T-helper 1 cell (primary cell): ENCODE measurements around the gene LYRM9.
"Not testable (repeated sequence)": the region's sequence is repeated elsewhere in the genome, so short reads cannot be mapped to it uniquely, and the experiment has no call there.

Experiments used
- DNase-seq, 5 donors: peaks; one replicate each; pipeline ENCODE4 v3.0.0-alpha.2; 2012 to 2020
- total RNA-seq, 4 donors: gene quantifications; one replicate each; lab custom pipeline; 2026; lab: John Stamatoyannopoulos, UW

The LYRM9 gene
- total RNA-seq, result 5.5 to 11.2 (median 6.2) reads per million in 4 donors

DNA sequence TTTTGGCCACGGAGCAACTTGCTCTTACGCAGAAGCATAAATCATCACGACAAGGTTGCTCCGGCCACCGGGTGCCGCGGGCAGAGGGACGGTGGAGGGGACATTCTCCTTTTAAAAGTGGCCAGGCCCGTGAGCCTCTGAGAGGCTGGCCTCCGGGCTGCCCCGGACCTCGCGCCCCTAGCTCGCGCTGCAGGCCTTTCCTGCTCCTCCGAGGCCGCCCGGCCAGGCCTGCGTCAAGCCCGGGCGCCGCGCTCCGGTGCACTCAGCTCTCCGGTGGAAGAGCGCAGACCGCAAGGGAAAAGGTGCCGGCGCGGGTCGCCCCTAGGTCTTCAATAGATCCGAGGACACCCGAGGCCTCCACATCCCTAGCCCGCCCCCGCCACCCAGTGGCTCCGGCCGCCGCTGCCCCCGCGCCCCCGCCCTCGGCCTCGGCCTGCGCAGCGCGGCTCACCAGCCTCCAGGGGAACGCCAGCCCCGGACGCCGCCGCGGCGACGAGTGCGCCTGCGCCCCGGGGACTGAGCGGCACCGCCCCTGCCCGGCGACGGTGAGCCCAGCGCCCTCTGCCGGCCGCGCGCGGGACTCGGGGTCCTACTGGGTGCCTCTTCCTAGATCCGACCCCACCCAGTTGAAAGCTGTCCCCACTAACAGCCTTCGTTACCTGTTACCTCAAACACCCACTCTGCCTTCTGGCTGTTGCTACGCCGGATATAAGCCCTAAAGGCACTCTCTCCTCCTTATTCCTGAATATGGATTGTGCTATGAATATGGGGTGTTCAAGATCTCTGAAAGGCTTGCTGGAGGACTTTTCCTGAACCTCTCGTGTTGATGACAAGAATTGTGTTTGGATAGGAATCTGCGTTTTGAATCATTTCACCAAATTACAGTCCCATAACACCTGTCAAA, at the start of gene LYRM9:
TSS of gene LYRM9 (minus strand) at position 500 of the 904 bp plus-strand sequence. CDS start 10,671 bp downstream, outside the sequence.
- peak; percentile 87 to 94 (median 88) for DNase-seq

GRCh38 chr17:27940503-27941428, 47.6 kb upstream of the LYRM9 start:
- DNase-seq, result no peak

GRCh38 chr17:27939474-27940465, 46.6 kb upstream of the LYRM9 start:
- no peak for DNase-seq

- DNase-seq, result no peak
Observed at GRCh38 chr17:27938864-27939263, 45.7 kb upstream of the LYRM9 start.

DNA sequence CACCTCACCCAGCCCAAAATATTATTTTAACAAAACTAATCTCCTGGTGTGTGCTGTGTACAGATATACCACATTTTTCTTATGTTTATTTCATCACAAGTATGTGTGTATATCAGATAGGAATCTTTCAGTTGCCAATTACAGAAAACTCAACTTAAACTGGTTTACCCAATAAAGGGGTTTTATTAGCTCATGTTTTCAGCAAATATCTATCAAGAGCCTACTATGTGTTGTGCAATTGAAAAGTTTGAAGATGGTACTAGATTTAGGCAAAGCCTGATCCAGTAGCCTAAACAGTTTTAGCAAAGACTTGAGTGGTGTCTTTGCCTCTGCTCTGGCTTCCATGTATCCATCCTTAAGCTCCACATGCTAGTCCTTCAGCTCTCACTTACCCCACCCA, 45.1 kb upstream of the LYRM9 start:
- DNase-seq, result no peak

DNA sequence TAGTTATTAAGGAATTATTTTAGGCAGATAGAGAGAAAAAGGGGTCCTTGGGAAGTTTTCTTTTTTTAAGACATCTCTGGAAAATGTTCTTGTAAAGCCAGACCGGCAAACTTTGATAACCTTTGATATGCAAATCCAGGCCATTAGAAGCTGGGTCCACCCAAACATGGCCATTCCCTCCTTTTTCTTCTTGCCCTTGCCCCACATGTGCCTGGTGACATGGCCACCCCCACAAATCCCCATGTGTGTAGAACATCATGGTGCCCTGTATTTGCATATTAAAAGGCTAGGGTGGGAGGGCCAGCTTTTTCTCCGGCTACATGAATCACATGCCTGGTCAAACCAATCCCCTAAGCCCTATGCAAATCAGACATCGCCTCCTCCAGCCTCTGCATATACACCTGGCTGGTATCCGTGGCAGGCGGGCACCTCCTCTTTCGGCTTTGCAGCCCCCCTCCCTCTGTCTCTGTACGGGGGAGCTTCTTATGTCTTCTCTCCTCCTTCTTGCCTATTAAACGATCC, 43.9 kb upstream of the LYRM9 start:
- no peak for DNase-seq

DNA sequence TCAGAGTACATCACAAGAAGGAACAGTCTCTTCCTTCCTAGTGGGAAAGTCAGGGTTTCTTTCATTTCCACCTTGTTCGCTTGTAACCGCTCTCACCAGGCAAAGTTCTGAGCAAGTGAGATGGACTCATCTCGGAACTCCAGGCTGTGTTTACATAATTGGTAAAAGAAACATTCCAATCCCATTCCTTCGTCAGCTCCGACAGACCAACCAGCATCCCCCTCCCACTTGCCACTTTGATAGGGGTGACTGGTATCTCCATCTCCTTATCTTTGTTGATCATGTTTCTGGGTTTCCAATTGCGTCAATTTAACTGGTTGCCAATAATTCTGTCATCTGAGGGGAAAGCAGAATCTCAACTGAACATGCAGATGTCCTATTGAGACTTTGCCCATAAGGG, 36.8 kb upstream of the LYRM9 start:
- no peak for DNase-seq

DNA sequence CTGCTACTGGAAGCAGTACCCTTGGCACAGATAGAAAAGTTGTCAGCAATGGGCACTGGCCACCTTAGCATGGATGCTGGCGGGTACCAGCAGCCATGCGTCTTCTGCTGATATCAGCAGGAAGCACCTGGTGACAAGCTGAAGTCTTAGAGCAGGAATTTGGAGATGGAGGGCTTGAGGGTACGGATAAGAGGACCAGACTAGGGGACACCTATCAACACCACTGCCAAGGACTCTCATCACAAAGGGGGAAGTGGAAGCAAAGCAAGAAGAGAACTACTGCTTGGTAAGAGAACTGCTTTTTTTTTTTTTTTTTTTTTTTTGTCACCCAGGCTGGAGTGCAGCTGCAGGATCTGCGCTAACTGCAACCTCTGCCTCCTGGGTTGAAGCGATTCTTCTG, 35.4 kb upstream of the LYRM9 start:
- DNase-seq, result no peak

- no peak for DNase-seq
Observed at GRCh38 chr17:27927781-27928180, 34.6 kb upstream of the LYRM9 start.

GRCh38 chr17:27921599-27921998, 28.4 kb upstream of the LYRM9 start:
- no peak for DNase-seq

DNA sequence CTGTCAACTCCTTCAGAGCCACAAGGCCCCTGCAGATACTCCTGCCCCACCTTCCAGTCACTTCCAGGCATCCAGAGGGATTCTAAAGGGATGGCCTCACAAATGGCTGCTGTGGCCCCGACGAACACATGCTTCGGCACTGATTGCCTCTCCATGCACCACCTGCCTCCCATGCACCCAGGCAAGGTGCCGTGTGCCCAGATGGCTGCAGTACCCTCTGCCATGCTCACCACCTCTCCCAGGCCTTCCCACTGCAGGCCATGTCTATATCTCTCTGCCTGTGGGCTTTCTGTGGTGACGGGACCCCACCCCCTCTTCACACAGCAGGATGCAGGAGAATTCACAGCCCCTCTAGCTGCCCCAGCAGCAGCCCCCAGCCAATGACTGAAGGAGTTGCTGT, 27.9 kb upstream of the LYRM9 start:
- DNase-seq, result no peak

DNA sequence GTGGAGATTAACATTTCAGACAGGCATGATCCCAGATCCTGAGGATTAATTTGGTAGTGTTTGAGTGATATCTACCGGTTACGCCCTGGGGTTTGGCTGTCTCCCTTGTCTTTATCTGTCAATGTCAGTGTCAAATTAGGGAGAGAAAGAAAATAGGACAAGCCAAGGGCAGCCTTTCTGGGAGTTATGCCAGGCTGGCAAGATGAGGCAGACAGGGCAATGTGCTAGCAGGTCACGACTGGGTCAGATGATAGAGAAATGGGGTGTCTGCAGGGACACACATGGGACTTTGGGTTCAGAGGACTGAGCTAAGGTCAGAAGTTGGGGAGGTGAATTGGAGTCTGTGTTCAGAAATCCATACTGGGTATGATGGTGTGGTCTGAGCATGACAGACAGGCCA, 27.4 kb upstream of the LYRM9 start:
- DNase-seq, result no peak

DNA sequence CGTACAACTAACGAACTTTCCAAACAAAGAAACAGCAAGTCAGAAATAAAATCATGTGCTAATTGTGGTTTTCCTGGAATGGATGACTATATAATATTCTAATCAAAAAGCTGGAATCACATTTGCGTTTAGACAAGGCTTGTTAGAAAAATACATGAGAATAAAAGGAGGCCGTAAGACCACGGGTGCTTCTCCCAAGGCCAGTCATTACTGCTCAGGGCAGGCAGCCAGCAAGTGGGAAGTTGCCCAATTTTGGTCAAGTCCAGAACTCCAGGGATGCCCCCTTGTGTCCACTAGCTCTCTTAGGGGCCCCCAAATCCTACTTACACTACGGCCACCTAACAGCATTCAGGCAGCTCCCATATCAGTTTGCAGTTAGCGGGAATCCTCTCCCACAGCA, 25.9 kb upstream of the LYRM9 start:
- DNase-seq, result no peak

- no peak for DNase-seq
Observed at GRCh38 chr17:27918498-27918897, 25.3 kb upstream of the LYRM9 start.

DNA sequence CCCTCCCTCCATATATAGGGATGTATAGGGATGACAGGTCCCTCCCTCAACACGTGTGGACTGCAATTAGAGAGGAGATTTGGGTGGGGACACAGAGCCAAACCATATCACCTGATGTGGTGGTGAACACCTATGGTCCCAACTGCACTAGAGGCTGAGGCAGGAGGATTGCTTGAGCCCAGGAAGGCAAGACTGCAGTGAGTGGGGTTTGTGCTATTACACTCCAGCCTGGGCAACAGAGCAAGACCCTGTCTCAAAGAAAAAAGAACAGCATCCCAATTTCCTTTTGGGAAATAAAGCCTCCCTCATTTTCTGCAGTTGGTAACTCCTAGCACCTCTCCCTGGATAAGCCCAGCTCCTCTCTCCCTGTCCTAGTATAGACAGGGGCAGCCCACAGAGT, 23.8 kb upstream of the LYRM9 start:
- no peak for DNase-seq

GRCh38 chr17:27915709-27916108, 22.5 kb upstream of the LYRM9 start:
- DNase-seq, result no peak

GRCh38 chr17:27914382-27914781, 21.2 kb upstream of the LYRM9 start:
- no peak for DNase-seq

- no peak for DNase-seq
Observed at GRCh38 chr17:27912964-27913363, 19.8 kb upstream of the LYRM9 start.

- DNase-seq, result not testable (repeated sequence)
Observed at GRCh38 chr17:27912299-27912698, 19.1 kb upstream of the LYRM9 start.

GRCh38 chr17:27907976-27908558, 14.9 kb upstream of the LYRM9 start:
- no peak for DNase-seq

- DNase-seq, result no peak
Observed at GRCh38 chr17:27906623-27907022, 13.5 kb upstream of the LYRM9 start.

DNA sequence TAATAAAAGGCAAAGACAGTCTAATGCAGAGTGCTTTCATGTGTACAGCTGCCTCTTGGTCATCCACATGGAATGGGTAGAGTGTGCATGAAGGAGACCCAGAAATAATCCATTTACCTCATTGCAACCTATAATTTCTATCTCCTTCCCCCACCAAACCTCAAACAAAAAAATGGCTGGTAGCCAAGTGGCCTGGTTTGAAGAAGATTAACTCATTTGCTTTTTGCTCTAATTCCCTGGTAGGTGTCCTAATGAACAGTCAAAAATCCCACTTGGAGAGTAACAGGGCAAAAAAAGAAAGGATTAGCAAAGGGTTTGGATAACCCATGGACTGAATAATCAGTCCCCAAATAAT, 13.0 kb upstream of the LYRM9 start:
- no peak for DNase-seq
